ENCODE data around the gene LRTM2.

DNA sequence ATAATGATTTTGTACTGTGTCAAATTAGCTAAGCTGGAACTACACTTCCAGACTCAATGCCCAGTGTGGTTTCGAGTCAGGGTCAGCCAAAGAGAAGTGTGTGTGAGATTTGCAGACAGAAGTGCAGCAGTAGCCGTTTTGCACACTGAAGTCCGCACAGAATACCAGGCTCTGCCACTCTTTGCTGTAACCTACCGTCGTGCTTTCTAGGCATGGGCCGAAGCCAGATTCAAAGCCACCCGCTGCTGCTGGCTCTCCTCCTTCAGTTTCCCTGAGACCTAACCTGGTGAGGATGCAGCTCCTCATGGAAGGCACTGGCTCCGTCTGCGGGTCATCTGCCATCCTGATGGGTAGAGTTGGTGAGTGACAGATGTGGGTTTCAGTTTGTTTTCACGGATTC is 48.8 kb downstream of the LRTM2 start:
- no peak for TF ChIP-seq EP300 (conservative IDR thresholded peaks at IDR 0.05; ENCODE audit: poor library complexity, severe bottlenecking)
- TF ChIP-seq, protein P1, sequence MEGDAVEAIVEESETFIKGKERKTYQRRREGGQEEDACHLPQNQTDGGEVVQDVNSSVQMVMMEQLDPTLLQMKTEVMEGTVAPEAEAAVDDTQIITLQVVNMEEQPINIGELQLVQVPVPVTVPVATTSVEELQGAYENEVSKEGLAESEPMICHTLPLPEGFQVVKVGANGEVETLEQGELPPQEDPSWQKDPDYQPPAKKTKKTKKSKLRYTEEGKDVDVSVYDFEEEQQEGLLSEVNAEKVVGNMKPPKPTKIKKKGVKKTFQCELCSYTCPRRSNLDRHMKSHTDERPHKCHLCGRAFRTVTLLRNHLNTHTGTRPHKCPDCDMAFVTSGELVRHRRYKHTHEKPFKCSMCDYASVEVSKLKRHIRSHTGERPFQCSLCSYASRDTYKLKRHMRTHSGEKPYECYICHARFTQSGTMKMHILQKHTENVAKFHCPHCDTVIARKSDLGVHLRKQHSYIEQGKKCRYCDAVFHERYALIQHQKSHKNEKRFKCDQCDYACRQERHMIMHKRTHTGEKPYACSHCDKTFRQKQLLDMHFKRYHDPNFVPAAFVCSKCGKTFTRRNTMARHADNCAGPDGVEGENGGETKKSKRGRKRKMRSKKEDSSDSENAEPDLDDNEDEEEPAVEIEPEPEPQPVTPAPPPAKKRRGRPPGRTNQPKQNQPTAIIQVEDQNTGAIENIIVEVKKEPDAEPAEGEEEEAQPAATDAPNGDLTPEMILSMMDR (IDR thresholded peaks at IDR 0.05; ENCODE audit: poor library complexity, severe bottlenecking) = no peak
- TF ChIP-seq TAF1 (IDR thresholded peaks at IDR 0.05; ENCODE audit: low read depth) = no peak
- TF ChIP-seq POLR2AphosphoS5 (IDR thresholded peaks at IDR 0.05) = no peak
- TF ChIP-seq EZH2 (IDR thresholded peaks at IDR 0.05; ENCODE audit: borderline replicate concordance, insufficient read depth, low read length, poor library complexity, severe bottlenecking) = no peak
